GM04504 (cell line): Measurements from ENCODE around the gene CISH.
A peak's percentile ranks its signal among the peaks of the same experiment; 100 is the strongest.

Experiments
- DNase-seq: peaks from one replicate; pipeline ENCODE4 v3.0.0-alpha.2; 2012; ENCODE audit warnings: low read depth

Gene CISH

DNA sequence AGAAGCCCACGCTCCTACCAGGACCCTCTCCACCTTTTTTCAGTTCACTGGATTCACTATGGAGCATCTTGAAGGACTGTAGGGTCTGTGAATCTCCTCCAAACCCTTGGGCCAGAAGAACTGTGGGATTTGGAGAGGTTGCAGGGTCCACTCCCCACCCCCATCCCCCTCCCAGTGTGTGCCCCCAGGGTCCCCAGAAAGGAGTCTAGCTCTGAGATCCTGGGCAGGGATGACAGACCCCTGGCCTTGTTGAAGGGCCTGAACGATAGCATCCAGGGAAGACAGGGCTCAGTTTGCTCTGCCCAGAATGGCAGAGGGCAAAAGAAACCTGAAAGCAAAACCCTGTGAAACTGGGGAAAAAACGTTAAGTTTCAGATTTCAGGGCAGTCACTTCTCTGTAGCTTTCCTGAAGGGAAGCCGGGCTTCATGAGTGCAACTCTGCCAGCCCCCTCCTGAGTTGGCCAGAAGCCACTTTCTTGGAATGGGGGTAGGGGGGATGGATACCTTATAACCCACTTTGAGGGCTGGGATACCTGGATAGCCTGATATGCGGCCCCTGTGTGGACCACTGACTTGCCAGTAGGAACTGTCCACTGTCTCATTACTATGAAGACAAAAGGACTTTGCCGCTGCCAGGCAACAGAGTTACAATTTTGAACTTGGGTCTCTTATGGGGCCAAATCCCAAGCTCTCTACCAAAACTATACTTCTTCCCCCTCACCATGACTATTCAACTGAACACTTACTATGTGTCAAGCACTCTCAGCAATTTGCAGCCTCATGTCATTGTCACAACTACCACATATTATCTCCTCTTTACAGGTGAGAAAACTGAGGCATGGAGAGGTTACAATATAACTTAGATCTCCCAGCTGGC is 1.6 kb upstream of the CISH start:
- DNase-seq, result no peak

DNA sequence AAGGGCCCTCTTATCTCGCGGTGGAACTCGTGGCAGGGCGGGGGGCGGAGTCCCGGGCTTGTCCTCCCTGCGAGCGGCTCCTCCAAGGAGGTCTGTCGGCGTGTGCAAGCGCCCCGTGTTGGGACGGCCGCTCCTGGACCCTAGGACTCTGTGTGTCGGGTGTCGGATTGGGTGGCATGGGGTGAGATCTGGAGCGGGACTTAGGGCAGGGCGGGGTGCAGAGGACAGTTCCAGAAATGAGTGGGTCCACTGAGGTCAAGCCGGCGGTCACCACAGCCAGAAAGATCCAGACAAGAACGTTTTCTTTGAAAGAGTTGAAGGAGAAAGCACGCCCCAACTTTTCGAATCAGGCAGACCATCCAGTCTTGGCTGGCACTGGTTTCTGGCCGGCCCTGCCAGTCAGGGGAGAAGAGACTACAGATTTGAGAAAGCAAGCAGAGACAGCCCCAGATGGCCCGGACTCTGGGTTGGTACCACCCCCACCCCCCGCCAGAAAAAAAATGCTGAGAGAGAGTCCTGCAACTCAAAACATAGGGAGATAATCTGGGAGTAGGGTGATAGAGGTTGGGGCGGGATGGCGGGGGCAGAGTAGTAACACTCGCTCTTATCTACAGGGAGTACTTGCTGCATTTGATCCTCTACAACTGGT is 784 bp upstream of the CISH start:
- DNase-seq, result no peak

DNA sequence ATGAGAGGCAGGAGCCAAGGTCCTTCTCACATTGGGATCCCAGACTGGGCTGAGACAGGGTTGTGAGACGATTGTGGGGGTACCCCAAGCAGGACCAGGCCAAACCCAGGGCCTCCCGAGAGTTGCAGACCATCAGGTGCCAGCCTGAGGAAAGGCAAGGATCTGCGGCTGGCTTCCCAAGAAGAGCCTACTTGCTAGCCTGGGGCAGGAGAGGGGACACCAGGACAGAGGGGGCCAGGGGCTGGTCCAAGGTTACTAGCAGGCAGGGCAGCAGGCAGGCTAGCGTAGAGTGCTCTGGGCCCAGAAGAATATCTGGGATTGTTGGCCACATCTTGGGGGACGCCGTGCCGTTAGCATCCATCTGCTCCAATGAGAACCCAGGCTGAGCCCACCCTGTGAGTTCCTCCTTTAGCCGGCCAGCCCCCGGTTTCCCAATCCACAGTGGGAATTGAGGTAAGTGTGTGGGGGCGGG is 546 bp downstream of the CISH start:
- no peak for DNase-seq

DNA sequence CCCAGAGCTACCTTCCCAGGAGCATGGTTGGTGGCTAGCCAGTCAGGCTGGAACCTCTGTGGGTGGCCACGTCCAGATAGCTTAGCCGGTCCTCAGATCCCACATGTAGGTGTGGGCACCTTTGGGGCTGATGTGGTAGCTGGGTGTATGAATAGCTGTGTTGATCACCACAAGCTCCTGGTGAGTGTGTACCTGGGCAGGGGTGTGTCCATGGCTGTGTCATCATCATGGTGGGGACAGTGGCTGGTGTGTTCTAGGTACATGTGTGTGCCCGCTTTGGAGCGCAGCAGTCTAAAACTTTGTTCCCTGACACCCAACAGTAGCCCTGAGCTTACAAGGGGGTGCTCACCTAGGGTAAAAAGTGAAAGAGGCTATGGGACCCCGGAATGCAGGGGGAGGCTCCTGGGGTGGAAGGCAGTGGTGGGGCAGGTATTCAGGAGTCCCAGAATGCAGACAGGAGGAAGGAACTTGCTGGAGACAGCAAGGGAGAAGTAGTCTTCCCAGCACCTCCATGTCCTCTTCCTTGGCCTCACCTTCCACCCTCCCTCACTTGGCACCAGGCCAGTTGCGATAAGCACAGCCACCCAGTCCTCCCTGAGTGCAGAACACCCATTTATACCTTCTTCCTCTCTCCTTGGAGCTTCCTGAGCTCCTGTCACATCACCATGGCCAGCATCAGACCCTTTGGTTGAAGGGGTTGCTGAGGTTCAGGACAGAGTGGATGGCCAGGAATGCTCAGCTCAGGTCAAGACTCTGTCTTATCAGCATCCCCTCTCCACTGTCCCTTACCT is 1.2 kb downstream of the CISH start:
- no peak for DNase-seq

DNA sequence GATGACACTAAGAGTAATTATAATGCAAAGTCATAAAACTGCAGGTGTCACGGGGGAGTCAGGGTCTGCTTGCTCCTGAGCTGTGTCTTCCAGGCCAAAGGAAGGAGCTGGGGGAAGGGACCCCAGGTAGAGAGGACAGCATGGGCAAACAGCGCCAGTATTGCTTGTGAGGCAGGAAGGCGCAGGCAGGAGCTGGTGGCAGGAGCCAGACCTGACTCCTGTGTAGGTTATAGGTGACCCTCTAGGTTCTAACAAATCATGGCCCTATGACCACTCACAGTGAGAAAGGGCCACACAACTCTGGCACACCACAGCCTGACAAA is 1.9 kb downstream of the CISH start:
- DNase-seq, result no peak

DNA sequence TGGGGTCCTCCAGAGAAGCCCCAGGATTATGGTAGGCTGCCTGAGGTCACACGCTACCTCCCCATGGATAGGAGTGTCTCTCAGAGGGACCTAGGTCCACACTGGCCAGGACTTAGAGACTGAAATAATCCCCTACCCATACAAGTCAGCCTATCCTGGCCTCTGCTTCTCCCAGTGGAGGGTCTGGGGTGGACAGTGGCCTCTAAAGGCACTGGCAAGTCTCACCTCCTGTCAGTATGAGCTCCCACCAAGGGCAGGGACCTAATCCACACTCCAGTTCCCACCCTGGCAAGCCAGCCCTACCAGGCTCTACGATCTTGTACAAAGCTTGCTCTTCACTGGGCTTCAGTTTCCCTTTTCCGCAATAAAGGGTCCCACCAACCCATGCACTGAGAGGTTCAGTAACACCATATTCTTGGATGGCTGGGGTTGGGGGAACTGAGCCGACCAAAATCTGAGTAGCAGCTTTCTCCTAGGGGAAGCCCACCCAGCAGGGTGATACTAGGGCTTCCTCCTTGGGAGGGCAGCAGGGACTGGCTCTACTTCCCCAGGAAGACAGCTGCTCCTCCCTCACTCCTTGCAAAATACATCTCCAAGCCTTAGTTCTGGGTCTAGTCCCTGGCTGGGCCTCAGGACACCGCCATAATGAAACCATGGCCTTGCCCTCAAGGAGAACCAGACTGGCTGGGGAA is 2.4 kb downstream of the CISH start:
- no peak for DNase-seq

DNA sequence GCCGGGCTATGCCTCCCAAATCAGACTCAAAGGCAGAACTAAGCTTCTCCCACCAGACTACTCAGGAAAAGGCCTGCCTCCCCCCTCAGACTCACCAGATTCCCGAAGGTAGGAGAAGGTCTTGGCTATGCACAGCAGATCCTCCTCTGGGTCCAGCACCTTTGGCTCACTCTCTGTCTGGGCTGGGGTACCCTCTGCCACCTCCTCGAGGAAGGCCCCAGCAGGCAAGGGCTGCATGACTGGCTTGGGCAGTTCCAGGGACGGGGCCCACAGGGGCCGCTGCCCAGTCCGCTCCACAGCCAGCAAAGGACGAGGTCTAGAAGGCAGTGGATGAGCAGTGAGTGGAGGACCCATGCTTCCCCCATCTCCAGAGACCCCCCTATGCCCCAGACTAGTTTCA is 3.3 kb downstream of the CISH start:
- DNase-seq, result no peak

DNA sequence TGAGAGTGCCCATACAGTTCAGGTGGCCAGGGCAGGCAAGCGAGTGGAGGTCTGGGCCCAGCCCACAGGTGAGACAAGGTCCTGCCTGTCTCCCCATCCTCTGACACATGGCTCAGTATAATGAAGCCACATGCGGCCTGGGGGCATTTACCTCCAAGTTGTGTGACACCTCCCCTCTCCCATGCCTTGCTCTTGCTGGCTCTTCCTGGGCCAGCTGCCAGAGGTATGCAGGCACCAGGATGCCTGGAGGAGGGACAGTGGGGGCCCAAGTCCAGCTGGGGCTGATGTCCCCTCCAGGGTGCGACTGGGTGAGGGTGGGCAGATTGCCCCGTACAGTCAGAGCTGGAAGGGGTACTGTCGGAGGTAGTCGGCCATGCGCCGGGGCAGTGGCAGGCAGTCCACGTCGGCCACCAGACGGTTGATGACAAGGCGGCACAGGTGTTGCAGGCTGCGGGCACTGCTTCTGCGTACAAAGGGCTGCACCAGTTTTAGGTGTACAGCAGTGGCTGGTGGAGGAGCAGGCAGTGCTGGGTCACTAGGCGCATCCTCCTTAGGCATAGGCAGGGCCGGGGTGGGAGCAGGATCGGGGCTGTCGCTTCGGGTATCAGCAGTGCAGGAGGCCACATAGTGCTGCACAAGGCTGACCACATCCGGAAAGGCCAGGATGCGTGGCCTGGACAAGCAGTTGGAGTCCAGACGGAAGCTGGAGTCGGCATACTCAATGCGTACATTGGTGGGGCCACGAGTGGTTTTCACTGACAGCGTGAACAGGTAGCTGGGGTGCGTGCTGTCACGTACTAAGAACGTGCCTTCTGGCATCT is 4.1 kb downstream of the CISH start:
- DNase-seq, result no peak

DNA sequence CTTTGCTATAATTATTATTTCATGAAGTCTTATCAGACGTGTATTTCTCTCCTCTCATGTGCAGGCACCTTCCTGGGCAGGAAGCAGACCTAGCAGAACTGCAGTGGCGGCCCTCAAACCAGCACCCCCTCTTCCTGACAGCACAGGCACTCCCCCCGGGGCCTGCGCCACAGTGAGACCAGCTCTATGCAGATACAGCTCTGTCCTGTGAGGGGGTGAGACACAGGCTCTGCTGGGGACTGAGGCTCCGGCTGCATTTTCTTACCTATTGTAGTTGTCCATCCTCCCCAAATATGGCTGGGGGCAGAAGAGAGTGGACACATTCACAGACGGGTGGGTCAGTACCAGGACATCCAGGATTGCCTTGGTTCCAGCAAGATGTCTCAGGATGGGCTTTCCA is 5.0 kb downstream of the CISH start:
- no peak for DNase-seq

DNA sequence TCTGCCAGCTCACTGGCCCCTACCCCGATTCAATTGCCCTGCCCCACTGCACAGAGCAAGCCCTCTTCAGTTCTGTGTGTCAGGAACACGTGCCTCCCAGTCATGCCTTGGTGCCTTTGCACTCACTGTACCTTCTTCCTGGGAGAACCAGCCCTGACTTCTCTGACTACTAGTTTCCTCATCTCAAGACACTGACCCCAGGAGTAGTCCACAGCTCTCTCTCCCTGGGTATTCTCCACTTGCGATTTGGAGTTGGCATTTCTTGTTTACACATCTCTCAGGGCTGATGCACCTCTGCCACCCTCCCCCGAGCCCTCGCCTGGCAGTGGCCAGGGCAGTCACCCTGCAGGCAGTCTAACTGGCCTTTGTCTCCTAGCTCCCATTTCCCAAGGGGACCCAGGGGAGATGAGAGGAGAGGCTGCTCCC is 5.7 kb downstream of the CISH start:
- DNase-seq, result no peak

DNA sequence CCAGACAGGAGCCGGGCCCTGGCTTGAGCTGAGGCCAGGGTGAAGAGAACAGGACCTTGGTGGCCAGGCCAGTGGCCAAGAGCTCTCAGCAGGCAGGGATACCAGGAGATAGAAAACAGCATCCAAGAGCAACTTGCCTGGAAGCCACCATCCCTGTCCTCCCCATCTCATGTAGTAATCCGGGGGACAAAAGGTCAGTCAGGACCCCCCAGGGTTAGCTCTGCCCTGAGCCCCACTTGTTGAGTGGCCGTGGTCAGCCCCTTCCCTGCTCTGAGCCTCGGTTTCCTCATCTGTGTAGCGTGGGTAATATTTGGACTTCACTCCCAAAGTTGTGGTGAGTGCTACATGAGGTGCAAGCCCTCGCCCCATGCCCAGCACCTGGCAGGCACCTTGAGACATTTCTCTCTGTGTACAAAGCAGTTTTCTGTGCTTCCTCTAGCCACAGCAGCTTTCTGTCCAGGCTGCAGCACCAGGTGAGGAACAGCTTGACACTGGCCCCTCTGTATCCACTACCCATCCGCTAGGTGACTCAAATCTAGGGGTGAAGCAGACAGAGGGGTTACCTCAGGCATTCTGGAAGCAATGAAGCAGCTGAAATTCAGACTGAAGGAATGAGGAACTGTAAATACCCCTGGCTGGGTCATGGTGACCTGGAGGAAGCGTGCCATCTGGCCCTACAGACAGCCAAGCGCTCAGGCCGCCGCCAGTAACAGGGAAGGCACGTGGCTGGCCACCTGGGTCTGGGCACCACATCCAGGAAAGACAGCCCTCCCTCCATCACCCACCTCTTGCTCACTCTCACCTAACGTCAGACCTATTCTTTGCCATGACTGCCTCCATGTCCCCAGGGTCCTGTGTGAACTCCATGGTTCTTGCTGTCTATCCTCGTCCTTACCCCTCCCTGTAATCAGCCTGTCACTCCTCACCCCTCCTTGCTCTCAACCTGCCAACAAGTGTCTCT is 6.7 kb downstream of the CISH start:
- DNase-seq, result no peak

DNA sequence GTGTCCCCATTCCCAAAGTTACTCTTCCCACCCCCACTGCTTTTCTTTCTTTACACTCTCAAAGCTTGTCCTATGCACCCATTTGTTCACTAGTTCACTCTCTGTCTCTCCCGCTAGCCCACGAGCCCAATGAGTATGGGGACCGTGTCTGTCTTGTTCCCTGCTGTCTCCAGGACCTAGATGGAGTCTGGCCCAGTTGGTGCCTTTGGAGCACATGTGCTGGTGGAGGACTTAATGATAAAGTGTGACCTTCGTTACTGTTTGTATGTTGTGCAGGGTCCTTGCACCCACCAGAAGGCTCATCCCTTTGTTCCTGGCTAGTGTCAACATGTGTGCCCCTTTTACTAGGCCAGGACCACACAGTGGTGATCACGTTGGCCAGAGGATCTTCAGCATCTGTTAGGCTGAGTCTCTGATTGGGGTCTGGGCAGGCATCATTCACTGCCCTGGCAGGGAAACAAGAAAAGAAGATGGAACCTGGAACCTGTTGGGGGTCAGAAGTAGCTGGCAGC is 7.4 kb downstream of the CISH start:
- no peak for DNase-seq

DNA sequence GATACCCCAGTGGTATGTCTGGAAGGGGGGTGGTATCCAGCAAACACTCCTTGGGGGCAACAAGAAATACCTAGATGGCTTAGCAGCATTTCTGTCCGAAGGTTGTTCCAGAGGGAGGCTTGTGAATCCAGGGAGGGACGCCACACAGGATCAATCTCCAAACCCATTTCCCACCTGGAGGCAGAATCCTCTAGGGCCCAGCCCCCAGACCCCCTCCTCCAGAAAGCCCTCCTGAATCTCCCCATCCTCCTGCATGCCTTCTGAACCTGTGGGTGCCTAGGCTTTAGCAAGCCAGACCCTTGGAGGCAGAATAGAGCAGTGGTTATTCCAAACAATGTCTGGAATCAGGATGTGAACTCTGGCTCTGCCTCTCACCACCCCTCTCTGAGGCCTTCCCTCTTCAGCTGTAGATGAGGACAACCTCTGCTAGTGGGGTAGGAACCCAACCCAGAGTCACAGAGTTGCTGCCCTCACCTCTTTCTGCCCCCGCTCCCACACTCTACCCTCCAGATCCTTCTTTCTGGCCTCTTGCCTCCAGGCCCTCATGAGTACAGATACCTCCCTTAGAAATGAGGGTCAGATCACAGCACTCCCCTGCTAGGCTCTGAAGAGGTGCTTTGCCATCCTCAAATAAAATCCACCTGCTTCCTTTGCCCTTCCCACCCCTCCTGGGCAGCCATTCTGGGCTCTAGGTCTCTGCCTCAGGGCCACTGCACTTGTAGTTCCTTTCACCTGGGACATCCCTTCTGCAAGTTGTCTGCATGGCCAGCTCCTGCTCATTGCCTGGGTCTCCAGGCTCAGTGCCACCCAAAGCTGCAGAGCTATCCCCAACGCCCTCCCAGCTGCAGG is 8.1 kb downstream of the CISH start:
- DNase-seq, result no peak

DNA sequence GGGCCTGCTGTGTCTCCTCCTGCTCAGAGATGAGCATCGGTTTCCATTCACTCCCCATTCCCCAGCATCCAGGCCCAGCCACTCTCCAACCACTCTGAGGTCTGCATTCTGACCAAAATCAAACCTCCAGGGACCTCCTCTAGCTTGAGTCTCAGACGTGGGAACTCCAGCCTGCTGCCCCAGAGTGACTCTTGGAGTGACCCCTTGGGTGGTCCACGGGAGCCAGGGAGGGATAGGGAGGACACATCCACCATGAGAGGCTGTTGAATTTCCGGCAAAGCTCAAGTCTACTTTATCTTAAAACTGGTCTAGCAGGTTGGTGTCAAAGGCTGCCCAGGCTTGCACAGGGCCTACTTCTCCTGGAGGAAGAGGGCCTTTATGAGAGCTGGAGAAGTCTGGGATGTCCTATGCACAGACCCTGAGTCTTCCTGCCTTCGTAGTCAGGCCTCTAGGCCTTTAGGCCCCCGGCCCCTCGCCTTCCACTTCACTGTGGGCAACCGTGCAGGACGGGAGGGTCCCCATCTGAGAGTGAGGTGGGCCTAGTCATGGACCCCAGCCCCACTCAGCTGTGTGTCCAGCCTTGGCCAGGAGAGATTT is 8.9 kb downstream of the CISH start:
- no peak for DNase-seq

DNA sequence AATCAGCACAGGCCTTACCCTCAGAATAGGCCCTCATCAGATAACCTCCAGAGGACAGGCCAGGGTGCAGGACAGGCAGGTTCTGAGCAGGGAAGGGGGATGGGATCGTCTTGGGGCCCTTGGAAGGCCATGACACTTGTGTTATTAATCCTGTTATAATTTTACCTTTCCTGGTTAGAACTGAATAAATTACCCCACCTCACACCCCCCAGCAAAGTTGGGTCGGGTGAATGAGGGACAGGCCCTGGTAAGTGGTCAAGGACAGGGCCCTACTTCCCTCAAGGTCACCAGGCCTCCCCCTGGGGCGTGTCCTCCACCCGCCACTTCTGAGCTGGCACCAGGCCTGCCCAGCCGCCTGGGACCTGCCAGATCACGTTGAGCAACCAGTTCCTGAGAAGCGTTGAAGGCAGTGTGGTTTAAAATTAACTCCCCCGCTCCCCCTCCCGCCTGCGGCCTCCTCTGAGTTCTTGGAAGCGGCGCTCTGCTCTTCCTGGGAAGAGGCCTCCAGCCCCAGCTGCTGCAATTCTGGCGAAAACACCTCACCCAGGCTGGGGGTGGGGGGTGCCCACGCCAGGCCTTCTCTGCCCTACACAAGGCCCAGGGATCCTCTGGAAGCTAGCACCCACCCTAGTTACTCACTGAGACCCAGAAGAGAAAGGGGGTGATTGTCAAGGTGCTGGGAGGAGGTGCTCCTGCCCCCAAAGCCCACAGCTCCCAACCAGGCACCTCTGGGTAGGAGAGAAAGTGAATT is 10.6 kb downstream of the CISH start:
- peak; percentile 94 for DNase-seq

DNA sequence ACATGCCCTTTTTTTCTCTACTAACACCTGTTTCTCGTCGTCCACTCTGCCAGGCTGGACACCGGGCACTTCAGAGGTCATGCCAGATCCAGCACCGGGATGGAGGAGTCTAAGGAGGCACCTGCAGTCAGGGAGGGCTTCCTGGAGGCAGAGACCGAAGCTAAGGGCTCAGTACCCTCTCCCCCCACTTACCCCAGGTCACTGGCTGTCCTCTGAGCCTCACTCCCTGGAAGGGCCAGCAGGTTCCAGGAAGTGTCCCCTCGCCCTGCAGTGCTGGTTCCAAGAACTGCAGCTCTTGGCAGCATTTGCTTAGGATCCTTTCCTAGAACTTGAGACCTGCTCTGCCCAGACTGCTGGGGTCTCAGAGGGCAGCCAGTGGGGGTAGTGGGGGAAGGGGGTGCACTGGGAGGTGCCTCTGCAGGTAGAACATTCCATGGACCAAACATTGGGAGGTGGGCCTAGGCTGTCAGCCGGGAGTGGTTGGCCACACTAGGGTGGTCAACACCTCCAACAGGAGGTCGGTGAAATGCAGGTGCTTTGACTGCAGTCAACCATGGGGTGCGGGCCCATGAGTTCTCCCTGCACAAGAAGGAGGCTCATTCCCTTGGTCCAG is 11.3 kb downstream of the CISH start:
- no peak for DNase-seq

DNA sequence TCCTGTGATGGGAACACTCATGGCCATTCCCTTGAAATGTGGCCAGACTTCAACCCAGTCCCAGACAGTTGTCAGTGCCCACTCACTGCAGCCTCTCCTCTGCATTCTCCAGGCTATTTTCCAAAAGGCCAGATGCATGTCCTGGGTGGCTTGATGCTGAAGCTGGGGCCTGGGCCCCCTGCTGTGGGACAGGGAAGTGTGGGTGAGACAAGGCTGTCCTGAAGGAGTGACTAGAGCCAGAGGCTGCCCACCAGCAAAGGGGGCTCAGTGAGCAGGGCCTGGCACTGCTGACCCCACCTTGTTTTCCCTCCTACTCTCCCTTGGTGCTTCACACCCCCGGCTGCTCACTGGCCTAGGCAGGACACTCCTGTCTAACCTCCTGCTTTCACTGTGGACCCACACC is 11.9 kb downstream of the CISH start:
- DNase-seq, result no peak
